Breast epithelium (tissue), 3 donors: ENCODE data around the gene CTIF.

Experiments
- POLR2A ChIP-seq: fragments of 450-650 bp; IDR thresholded peaks from one replicate; pipeline ENCODE4 v1.6.1; 2016; ENCODE audit warnings: antibody characterized with exemption, mild to moderate bottlenecking, moderate library complexity
- POLR2AphosphoS5 ChIP-seq, 3 donors: sonication (generic); formaldehyde crosslinking; IDR thresholded peaks; one replicate each; pipeline ENCODE4 v1.6.1; 2017; ENCODE audit warnings: antibody characterized with exemption in 3 of 3
- TF ChIP-seq, protein P1 (sequence below), 3 donors: fragments of 450-650 bp; IDR thresholded peaks; one replicate each; pipeline ENCODE4 v1.5.1; 2016 to 2017; ENCODE audit warnings: antibody characterized with exemption in 3 of 3, mild to moderate bottlenecking in 3 of 3, moderate library complexity in 3 of 3

DNA sequence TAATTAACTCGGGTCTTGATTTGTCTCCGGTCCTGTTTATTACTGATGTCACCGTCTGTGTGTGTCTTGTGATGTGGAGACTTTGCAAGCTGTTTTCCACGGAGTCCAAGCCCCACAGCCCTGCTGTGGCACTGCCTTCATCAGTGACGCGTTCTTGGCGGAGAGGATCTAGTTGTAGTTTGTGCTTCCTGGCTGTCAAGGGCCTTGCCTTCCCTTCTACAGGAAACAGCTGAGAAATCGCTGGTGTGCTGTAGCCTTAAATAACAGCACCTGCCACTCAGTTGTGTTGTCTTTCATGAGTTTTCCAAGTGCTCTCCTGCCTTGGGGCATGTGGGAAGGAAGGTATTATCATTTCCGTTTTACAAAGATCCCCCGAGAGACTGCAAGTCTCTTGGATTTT is 26.3 kb downstream of the CTIF start:
- TF ChIP-seq POLR2AphosphoS5 (IDR thresholded peaks at IDR 0.05) (no peak), POLR2A (no peak)
- TF ChIP-seq, protein P1, sequence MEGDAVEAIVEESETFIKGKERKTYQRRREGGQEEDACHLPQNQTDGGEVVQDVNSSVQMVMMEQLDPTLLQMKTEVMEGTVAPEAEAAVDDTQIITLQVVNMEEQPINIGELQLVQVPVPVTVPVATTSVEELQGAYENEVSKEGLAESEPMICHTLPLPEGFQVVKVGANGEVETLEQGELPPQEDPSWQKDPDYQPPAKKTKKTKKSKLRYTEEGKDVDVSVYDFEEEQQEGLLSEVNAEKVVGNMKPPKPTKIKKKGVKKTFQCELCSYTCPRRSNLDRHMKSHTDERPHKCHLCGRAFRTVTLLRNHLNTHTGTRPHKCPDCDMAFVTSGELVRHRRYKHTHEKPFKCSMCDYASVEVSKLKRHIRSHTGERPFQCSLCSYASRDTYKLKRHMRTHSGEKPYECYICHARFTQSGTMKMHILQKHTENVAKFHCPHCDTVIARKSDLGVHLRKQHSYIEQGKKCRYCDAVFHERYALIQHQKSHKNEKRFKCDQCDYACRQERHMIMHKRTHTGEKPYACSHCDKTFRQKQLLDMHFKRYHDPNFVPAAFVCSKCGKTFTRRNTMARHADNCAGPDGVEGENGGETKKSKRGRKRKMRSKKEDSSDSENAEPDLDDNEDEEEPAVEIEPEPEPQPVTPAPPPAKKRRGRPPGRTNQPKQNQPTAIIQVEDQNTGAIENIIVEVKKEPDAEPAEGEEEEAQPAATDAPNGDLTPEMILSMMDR (IDR thresholded peaks at IDR 0.05), result no peak
